Mucosa of stomach (tissue), 1 donor: ENCODE data around the gene CYP4F11.
"Not testable (repeated sequence)": the region's sequence is repeated elsewhere in the genome, so short reads cannot be mapped to it uniquely, and the experiment has no call there.

Experiments used
- H3K27me3 ChIP-seq: one replicate; pipeline ENCODE4 v1.7.0; 2013; ENCODE audit warnings: mild to moderate bottlenecking, low read length; ENCODE audit not compliant: control insufficient read depth, insufficient read depth
- H3K36me3 ChIP-seq: one replicate; pipeline ENCODE4 v1.7.0; 2013; ENCODE audit warnings: low read length; ENCODE audit not compliant: control insufficient read depth, insufficient read depth
- H3K4me1 ChIP-seq: one replicate; pipeline ENCODE4 v1.7.0; 2013; ENCODE audit warnings: mild to moderate bottlenecking, low read length; ENCODE audit not compliant: control insufficient read depth, insufficient read depth
- H3K4me3 ChIP-seq: one replicate; pipeline ENCODE4 v1.7.0; 2013; ENCODE audit warnings: low read length
- H3K9ac ChIP-seq: one replicate; pipeline ENCODE4 v1.7.0; 2013; ENCODE audit warnings: mild to moderate bottlenecking, low read length, moderate library complexity
- H3K9me3 ChIP-seq: one replicate; pipeline ENCODE4 v1.7.0; 2013; ENCODE audit warnings: mild to moderate bottlenecking, low read length, moderate library complexity; ENCODE audit not compliant: control insufficient read depth
- donor health status: Pancreatic carcinoma.

The CYP4F11 gene

GRCh38 chr19:15913830-15914229, 20.5 kb downstream of the CYP4F11 start:
- no peaks in the 10 kb centered on the region for H3K9me3 ChIP-seq
- peaks cover 3% of the 10 kb centered on the region for H3K27me3 ChIP-seq
- no peaks in the 10 kb centered on the region for H3K36me3 ChIP-seq
- H3K4me3 ChIP-seq, result no peak overlapping the region
- no peak overlapping the region for H3K9ac ChIP-seq
- H3K4me1 ChIP-seq, result no peaks in the 10 kb centered on the region

GRCh38 chr19:15913384-15913783, 20.9 kb downstream of the CYP4F11 start:
- peaks cover 3% of the 10 kb centered on the region for H3K27me3 ChIP-seq
- H3K4me3 ChIP-seq, result no peak overlapping the region
- H3K36me3 ChIP-seq, result no peaks in the 10 kb centered on the region
- no peaks in the 10 kb centered on the region for H3K4me1 ChIP-seq
- no peak overlapping the region for H3K9ac ChIP-seq
- H3K9me3 ChIP-seq, result no peaks in the 10 kb centered on the region

- peaks cover 3% of the 10 kb centered on the region for H3K27me3 ChIP-seq
- H3K36me3 ChIP-seq, result no peaks in the 10 kb centered on the region
These were observed 22.6 kb downstream of the CYP4F11 start for GRCh38 chr19:15911599-15912235.

GRCh38 chr19:15905026-15905425, 29.3 kb downstream of the CYP4F11 start:
- Histone ChIP-seq H3K9me3 (no peaks in the 10 kb centered on the region), H3K36me3 (no peaks in the 10 kb centered on the region), H3K4me1 (no peaks in the 10 kb centered on the region), H3K27me3 (no peaks in the 10 kb centered on the region), H3K4me3 (no peak overlapping the region), H3K9ac (no peak overlapping the region)

More at GRCh38 chr19:15911599-15912235, 22.6 kb downstream of the CYP4F11 start:
- H3K9me3 ChIP-seq, result no peaks in the 10 kb centered on the region
- no peak overlapping the region for H3K4me3 ChIP-seq
- no peaks in the 10 kb centered on the region for H3K4me1 ChIP-seq
- H3K9ac ChIP-seq, result no peak overlapping the region

- not testable (repeated sequence) for H3K36me3 ChIP-seq, H3K27me3 ChIP-seq, H3K9me3 ChIP-seq, H3K9ac ChIP-seq, H3K4me1 ChIP-seq, H3K4me3 ChIP-seq
These were observed 31.4 kb downstream of the CYP4F11 start for GRCh38 chr19:15902898-15903297.

- Histone ChIP-seq H3K27me3 (no peaks in the 10 kb centered on the region), H3K4me1 (no peaks in the 10 kb centered on the region), H3K9me3 (no peaks in the 10 kb centered on the region), H3K9ac (no peak overlapping the region), H3K4me3 (no peak overlapping the region), H3K36me3 (no peaks in the 10 kb centered on the region)
These were observed 32.1 kb downstream of the CYP4F11 start for GRCh38 chr19:15902254-15902653.

- no peak overlapping the region for H3K9ac ChIP-seq
- H3K4me1 ChIP-seq, result no peaks in the 10 kb centered on the region
- H3K9me3 ChIP-seq, result no peaks in the 10 kb centered on the region
- H3K4me3 ChIP-seq, result no peak overlapping the region
- no peaks in the 10 kb centered on the region for H3K36me3 ChIP-seq
- no peaks in the 10 kb centered on the region for H3K27me3 ChIP-seq
These were observed 33.8 kb downstream of the CYP4F11 start for GRCh38 chr19:15900504-15900903.

GRCh38 chr19:15900032-15900431, 34.3 kb downstream of the CYP4F11 start:
- H3K4me3 ChIP-seq, H3K4me1 ChIP-seq: not testable (repeated sequence)

GRCh38 chr19:15899561-15899960, 34.8 kb downstream of the CYP4F11 start:
- H3K36me3 ChIP-seq, H3K27me3 ChIP-seq, H3K4me1 ChIP-seq, H3K9ac ChIP-seq, H3K4me3 ChIP-seq, H3K9me3 ChIP-seq: not testable (repeated sequence)

More at GRCh38 chr19:15900032-15900431, 34.3 kb downstream of the CYP4F11 start:
- not testable (repeated sequence) for H3K27me3 ChIP-seq, H3K9me3 ChIP-seq, H3K36me3 ChIP-seq, H3K9ac ChIP-seq

- H3K36me3 ChIP-seq, result no peaks in the 10 kb centered on the region
- H3K4me3 ChIP-seq, result no peak within 1 kb of the TSS
- H3K9me3 ChIP-seq, result no peaks in the 10 kb centered on the region
- H3K9ac ChIP-seq, result no peak within 1 kb of the TSS
- H3K27me3 ChIP-seq, result no peaks in the 10 kb centered on the region
- H3K4me1 ChIP-seq, result no peaks in the 10 kb centered on the region
These were observed 36.5 kb downstream of the CYP4F11 start, which contains the start of gene CYP4F2 for GRCh38 chr19:15897738-15898276. Gene CYP4F2 (minus strand): TSS chr19:15898074. CDS start chr19:15897611, 463 bp downstream.

GRCh38 chr19:15897026-15897737, 37.1 kb downstream of the CYP4F11 start:
- Histone ChIP-seq H3K4me3 (no peak overlapping the region), H3K9ac (no peak overlapping the region), H3K36me3 (no peaks in the 10 kb centered on the region), H3K27me3 (no peaks in the 10 kb centered on the region), H3K4me1 (no peaks in the 10 kb centered on the region), H3K9me3 (no peaks in the 10 kb centered on the region)

GRCh38 chr19:15895876-15896430, 38.4 kb downstream of the CYP4F11 start:
- no peak overlapping the region for H3K9ac ChIP-seq

More at GRCh38 chr19:15895876-15896430, 38.4 kb downstream of the CYP4F11 start:
- Histone ChIP-seq H3K4me3 (no peak overlapping the region), H3K4me1 (no peaks in the 10 kb centered on the region), H3K9me3 (no peaks in the 10 kb centered on the region), H3K36me3 (no peaks in the 10 kb centered on the region), H3K27me3 (no peaks in the 10 kb centered on the region)
